Measurements from ENCODE around the gene NOL3.
A peak's percentile ranks its signal among the peaks of the same experiment; 100 is the strongest.

The NOL3 gene

DNA sequence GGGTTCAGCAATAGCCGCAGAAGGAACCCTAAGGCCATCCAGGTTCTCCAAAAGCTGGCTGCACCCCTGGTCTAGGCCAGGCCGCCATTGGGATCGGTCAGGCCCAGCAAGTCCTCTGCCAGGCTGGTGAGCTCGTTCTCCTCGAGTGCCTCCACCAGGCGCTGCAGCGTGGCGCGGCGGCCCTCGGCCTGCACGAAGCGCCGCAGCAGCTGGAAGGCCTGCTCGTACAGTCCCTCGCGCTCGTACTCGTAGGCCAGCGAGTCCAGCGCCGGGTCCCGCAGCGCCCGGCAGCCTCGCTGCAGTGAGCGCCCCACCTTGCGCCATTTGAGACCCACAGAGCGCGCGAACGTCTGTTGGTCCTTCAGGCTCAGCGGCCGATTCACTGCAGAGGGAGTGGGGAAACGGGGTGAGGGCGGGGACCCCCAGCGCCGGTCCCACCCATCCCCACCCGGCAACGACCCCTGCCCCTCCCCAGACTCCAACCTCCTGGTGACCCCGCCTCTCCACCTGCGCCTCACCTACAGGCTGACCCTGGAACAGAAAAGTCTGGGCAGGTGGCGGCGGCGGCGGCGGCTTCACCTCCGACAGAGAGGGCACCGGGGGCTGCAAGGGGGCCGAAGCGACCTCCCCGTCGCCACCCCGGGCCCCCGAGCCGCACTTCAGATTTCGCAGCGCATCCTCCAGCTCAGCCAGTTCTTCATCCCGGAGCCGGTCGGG is 15.6 kb upstream of the NOL3 start:
- no peak overlapping the region for H3K4me3 ChIP-seq (ENCODE audit: severe bottlenecking)
- TF ChIP-seq, protein P1, sequence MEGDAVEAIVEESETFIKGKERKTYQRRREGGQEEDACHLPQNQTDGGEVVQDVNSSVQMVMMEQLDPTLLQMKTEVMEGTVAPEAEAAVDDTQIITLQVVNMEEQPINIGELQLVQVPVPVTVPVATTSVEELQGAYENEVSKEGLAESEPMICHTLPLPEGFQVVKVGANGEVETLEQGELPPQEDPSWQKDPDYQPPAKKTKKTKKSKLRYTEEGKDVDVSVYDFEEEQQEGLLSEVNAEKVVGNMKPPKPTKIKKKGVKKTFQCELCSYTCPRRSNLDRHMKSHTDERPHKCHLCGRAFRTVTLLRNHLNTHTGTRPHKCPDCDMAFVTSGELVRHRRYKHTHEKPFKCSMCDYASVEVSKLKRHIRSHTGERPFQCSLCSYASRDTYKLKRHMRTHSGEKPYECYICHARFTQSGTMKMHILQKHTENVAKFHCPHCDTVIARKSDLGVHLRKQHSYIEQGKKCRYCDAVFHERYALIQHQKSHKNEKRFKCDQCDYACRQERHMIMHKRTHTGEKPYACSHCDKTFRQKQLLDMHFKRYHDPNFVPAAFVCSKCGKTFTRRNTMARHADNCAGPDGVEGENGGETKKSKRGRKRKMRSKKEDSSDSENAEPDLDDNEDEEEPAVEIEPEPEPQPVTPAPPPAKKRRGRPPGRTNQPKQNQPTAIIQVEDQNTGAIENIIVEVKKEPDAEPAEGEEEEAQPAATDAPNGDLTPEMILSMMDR (IDR thresholded peaks at IDR 0.05; ENCODE audit: poor library complexity, severe bottlenecking): no peak
- H3K27ac ChIP-seq (ENCODE audit: poor library complexity, severe bottlenecking): no peak overlapping the region
- no peaks in the 10 kb centered on the region for H3K27me3 ChIP-seq (ENCODE audit: insufficient read depth, poor library complexity, severe bottlenecking)
- H3K9me3 ChIP-seq (ENCODE audit: severe bottlenecking): no peaks in the 10 kb centered on the region
- no peaks in the 10 kb centered on the region for H3K36me3 ChIP-seq (ENCODE audit: low read depth)
- H3K4me1 ChIP-seq (ENCODE audit: insufficient read depth, poor library complexity, severe bottlenecking): no peaks in the 10 kb centered on the region
- DNase-seq (ENCODE audit: low spot score): peak; percentile 64
- no peak for ATAC-seq (ENCODE audit: low read depth)

DNA sequence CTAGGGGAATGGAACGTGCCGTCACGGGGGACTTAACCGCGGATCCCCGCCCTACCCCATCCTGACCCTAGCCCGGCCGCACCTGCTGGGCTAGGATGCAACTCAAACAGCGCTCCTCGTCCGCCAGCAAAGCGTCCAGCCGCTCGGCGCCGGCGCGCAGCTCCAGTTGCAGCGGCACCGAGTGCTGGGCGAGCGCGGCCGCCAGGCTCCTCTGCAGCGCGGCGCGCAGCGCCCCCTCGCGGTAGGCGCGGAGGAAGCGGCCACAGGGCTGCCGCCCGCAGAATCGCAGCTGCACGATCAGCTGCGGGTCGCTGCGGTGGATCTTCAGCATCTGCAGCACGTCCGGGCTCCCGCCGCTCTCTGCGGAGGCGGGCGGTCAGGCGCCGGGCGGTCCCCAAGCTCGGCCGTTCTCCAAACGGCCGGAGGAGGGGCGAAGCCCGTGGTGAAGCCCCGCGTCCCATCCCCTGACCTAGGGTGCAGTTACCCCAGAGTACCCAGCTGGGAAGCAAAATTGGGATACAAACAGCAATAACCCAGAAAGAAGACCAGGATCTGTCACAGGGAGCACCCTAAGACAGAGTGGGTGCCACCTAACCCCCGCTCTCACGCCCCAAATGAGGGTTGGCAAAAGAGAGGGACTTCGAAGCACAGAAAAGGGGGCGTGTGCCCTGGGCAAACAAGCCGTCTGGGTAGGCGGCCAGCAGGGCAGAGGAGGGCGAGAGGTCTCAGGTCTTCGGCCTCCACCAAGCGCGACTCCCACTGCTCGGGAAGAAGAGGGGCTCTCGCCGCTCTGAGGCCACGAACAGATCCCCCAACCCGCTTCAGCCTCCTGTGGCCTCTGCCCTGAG is 14.8 kb upstream of the NOL3 start:
- no peak overlapping the region for H3K27ac ChIP-seq (ENCODE audit: poor library complexity, severe bottlenecking)
- ATAC-seq (ENCODE audit: low read depth) (peak; percentile 59), DNase-seq (ENCODE audit: low spot score) (peak; percentile 55)
- H3K4me3 ChIP-seq (ENCODE audit: severe bottlenecking): no peak overlapping the region
- no peaks in the 10 kb centered on the region for H3K4me1 ChIP-seq (ENCODE audit: insufficient read depth, poor library complexity, severe bottlenecking)
- H3K27me3 ChIP-seq (ENCODE audit: insufficient read depth, poor library complexity, severe bottlenecking): no peaks in the 10 kb centered on the region
- H3K36me3 ChIP-seq (ENCODE audit: low read depth): no peaks in the 10 kb centered on the region
- no peaks in the 10 kb centered on the region for H3K9me3 ChIP-seq (ENCODE audit: severe bottlenecking)
- TF ChIP-seq, protein P1 (IDR thresholded peaks at IDR 0.05; ENCODE audit: poor library complexity, severe bottlenecking): peak; percentile 98

DNA sequence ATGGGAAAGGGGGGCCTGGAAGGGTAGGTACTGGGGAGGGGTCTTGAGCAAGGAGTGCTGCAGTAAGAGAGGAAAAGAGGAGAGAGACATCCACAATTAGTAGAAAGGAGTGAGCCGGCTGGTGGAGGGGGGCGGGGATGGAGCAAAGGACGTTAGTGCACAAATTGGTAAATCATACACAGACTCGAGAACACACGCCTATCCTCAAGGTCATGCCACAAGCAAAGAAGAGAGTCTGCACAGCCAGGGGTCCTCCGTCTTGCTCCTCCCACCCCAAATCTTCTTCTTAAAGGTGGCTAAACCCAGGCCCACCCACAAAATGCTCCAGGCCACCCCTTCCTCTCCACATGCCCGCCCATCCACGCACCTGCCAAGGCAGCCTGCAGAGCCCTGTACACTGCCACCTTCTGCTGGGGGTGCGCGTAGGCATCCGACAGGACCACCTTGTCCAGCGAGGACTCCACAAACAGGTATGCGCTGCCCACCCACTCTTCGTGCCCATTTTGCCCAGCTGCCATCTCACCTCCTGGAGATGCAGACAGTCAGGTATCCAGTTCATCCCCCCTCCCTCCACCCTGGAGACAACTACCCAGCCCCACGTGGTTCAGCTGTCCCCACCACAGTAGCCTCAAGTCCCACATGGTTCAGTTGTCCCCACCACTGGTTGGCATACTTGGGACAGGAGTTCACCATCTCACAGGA is 14.0 kb upstream of the NOL3 start:
- no peaks in the 10 kb centered on the region for H3K9me3 ChIP-seq (ENCODE audit: severe bottlenecking)
- H3K27ac ChIP-seq (ENCODE audit: poor library complexity, severe bottlenecking): no peak overlapping the region
- TF ChIP-seq, protein P1 (IDR thresholded peaks at IDR 0.05; ENCODE audit: poor library complexity, severe bottlenecking): no peak
- no peak overlapping the region for H3K4me3 ChIP-seq (ENCODE audit: severe bottlenecking)
- H3K36me3 ChIP-seq (ENCODE audit: low read depth): no peaks in the 10 kb centered on the region
- H3K4me1 ChIP-seq (ENCODE audit: insufficient read depth, poor library complexity, severe bottlenecking): no peaks in the 10 kb centered on the region
- DNase-seq (ENCODE audit: low spot score) (peak; percentile 49), ATAC-seq (ENCODE audit: low read depth) (no peak)
- H3K27me3 ChIP-seq (ENCODE audit: insufficient read depth, poor library complexity, severe bottlenecking): no peaks in the 10 kb centered on the region

DNA sequence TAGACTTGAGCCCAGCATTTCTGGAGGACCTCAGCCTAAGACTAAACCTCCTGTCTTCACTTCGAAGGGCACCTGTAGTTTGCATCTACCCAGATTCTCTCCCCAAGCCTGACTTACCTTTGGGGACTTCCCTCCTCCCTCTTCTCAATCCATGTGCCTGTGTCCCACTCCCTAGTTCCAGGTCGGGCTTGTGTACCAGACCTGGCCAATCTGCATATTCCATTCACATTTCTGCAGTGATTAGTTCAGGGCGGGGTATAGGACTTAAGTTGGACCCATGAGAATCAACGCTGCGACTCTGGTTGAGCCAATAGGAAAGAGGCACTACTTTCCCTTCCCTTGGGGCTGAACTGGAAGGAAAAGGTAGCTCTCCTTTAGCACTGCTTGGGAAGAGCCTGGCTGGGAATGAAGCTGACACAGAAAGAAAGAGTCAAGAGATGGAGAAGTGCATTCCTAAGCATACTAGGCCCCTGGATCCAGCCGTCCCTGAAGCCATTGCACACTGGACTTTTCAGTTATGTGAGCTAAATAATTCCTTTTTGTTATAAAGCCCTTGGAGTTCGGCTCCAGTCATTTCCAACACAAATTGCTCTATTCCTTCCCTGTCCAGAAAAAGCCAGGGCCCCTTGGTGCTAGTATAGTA is 13.1 kb upstream of the NOL3 start:
- Histone ChIP-seq H3K9me3 (ENCODE audit: severe bottlenecking) (no peaks in the 10 kb centered on the region), H3K27ac (ENCODE audit: poor library complexity, severe bottlenecking) (no peak overlapping the region), H3K4me1 (ENCODE audit: insufficient read depth, poor library complexity, severe bottlenecking) (no peaks in the 10 kb centered on the region), H3K4me3 (ENCODE audit: severe bottlenecking) (no peak overlapping the region), H3K27me3 (ENCODE audit: insufficient read depth, poor library complexity, severe bottlenecking) (no peaks in the 10 kb centered on the region), H3K36me3 (ENCODE audit: low read depth) (no peaks in the 10 kb centered on the region)
- ATAC-seq (ENCODE audit: low read depth) (no peak), DNase-seq (ENCODE audit: low spot score) (no peak)
- TF ChIP-seq, protein P1 (IDR thresholded peaks at IDR 0.05; ENCODE audit: poor library complexity, severe bottlenecking): no peak

Measured in RWPE2 (cell line).